ENCODE data around the gene CHSY1.

The CHSY1 gene

DNA sequence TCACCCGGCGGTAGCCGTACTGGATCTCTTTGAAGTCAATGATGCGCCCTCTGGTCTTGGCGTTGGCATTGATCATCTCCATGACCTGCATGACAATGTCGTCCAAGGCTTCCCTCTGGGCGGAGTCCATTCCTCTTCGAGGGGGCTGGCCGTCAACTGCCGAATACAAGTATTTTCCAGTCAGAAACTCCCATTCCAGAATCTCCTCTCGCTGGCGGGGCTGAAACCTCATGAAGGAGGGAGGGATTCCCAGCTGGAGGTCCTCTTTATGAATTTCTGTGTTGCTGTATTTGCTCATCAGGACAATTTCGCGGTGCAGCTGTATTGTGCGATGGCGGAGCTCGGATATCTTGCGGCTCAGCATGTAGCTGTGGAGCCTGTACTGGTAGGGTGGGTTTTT lies 73.4 kb downstream of the CHSY1 start:
- Histone ChIP-seq H3K36me3 (ENCODE audit: insufficient read depth, low read length) (peaks cover 73% of the 10 kb centered on the region), H3K4me2 (ENCODE audit: low read depth, low read length, poor library complexity, severe bottlenecking) (no peak overlapping the region), H2AFZ (ENCODE audit: low read length) (no peak overlapping the region), H3K4me3 (ENCODE audit: low read length, poor library complexity, severe bottlenecking) (no peak overlapping the region), H3K9me2 (replicated peaks; ENCODE audit: low read depth, low read length) (no peaks in the 10 kb centered on the region), H3K27me3 (ENCODE audit: insufficient read depth, low read length, poor library complexity, severe bottlenecking) (no peaks in the 10 kb centered on the region), H3K9ac (ENCODE audit: low read depth, low read length, poor library complexity, severe bottlenecking) (no peak overlapping the region), H3K9me3 (ENCODE audit: insufficient read depth, low read depth, low read length) (no peaks in the 10 kb centered on the region), H3F3A (ENCODE audit: low read depth) (no peaks in the 10 kb centered on the region), H3K79me2 (ENCODE audit: insufficient read depth, low read length) (peaks cover 100% of the 10 kb centered on the region), H3K4me1 (ENCODE audit: insufficient read depth, low read length, poor library complexity, severe bottlenecking) (peaks cover 26% of the 10 kb centered on the region), H4K20me1 (ENCODE audit: insufficient read depth, low read length, poor library complexity, severe bottlenecking) (peaks cover 41% of the 10 kb centered on the region)
- no peak for TF ChIP-seq EZH2phosphoT487 (IDR thresholded peaks at IDR 0.05; ENCODE audit: borderline replicate concordance)
- TF ChIP-seq, protein P1, sequence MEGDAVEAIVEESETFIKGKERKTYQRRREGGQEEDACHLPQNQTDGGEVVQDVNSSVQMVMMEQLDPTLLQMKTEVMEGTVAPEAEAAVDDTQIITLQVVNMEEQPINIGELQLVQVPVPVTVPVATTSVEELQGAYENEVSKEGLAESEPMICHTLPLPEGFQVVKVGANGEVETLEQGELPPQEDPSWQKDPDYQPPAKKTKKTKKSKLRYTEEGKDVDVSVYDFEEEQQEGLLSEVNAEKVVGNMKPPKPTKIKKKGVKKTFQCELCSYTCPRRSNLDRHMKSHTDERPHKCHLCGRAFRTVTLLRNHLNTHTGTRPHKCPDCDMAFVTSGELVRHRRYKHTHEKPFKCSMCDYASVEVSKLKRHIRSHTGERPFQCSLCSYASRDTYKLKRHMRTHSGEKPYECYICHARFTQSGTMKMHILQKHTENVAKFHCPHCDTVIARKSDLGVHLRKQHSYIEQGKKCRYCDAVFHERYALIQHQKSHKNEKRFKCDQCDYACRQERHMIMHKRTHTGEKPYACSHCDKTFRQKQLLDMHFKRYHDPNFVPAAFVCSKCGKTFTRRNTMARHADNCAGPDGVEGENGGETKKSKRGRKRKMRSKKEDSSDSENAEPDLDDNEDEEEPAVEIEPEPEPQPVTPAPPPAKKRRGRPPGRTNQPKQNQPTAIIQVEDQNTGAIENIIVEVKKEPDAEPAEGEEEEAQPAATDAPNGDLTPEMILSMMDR (conservative IDR thresholded peaks at IDR 0.05; ENCODE audit: low read length), result no peak

DNA sequence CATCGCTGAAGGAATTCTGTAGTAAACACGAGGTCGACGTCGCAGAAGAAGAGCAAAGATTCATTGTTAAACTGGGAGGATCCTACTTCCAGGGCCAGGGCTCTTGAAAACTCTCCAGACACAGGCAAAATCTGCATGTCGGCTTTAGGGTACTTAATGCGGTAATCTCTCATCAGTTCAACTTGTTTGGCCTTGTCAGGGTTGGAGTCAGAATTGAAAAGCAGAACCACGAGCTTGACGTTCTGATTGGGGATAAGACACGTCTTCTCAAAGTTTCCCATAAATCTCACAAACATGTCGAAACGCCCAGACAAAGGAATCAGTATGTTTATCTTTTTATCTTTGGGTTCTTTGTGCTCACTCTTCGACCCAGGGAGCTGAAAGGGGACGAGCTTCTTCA lies 74.0 kb downstream of the CHSY1 start:
- Histone ChIP-seq H3K36me3 (ENCODE audit: insufficient read depth, low read length) (peaks cover 74% of the 10 kb centered on the region), H4K20me1 (ENCODE audit: insufficient read depth, low read length, poor library complexity, severe bottlenecking) (peaks cover 37% of the 10 kb centered on the region), H3K9me2 (replicated peaks; ENCODE audit: low read depth, low read length) (no peaks in the 10 kb centered on the region), H3K79me2 (ENCODE audit: insufficient read depth, low read length) (peaks cover 95% of the 10 kb centered on the region), H3K9ac (ENCODE audit: low read depth, low read length, poor library complexity, severe bottlenecking) (no peak overlapping the region), H3K9me3 (ENCODE audit: insufficient read depth, low read depth, low read length) (no peaks in the 10 kb centered on the region), H2AFZ (ENCODE audit: low read length) (no peak overlapping the region), H3K27me3 (ENCODE audit: insufficient read depth, low read length, poor library complexity, severe bottlenecking) (no peaks in the 10 kb centered on the region), H3K4me1 (ENCODE audit: insufficient read depth, low read length, poor library complexity, severe bottlenecking) (peaks cover 32% of the 10 kb centered on the region), H3F3A (ENCODE audit: low read depth) (no peaks in the 10 kb centered on the region), H3K4me2 (ENCODE audit: low read depth, low read length, poor library complexity, severe bottlenecking) (no peak overlapping the region), H3K4me3 (ENCODE audit: low read length, poor library complexity, severe bottlenecking) (no peak overlapping the region)
- TF ChIP-seq EZH2phosphoT487 (IDR thresholded peaks at IDR 0.05; ENCODE audit: borderline replicate concordance), result no peak
- TF ChIP-seq, protein P1 (conservative IDR thresholded peaks at IDR 0.05; ENCODE audit: low read length), result no peak

DNA sequence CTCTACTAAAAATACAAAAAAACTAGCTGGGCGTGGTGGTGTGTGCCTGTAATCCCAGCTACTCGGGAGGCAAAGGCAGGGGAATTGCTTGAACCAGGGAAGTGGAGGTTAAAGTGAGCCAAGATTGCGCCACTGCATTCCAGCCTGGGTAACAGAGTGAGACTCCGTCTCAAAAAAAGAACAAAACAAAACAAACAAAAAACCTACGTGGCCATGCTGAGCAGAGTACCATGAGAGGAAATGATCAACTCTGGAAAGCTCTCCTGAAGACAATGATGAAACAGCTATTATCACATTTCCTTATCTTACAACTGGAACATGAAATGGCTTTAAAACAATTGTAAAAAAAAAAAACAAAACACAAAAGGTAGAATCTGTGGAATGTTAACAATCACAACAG lies 75.2 kb downstream of the CHSY1 start:
- H3K4me2 ChIP-seq (ENCODE audit: low read depth, low read length, poor library complexity, severe bottlenecking), result no peak overlapping the region
- H4K20me1 ChIP-seq (ENCODE audit: insufficient read depth, low read length, poor library complexity, severe bottlenecking), result peaks cover 25% of the 10 kb centered on the region
- H3K27me3 ChIP-seq (ENCODE audit: insufficient read depth, low read length, poor library complexity, severe bottlenecking), result no peaks in the 10 kb centered on the region
- no peak overlapping the region for H2AFZ ChIP-seq (ENCODE audit: low read length)
- no peaks in the 10 kb centered on the region for H3K9me2 ChIP-seq (replicated peaks; ENCODE audit: low read depth, low read length)
- H3K4me1 ChIP-seq (ENCODE audit: insufficient read depth, low read length, poor library complexity, severe bottlenecking), result peaks cover 41% of the 10 kb centered on the region
- no peaks in the 10 kb centered on the region for H3K9me3 ChIP-seq (ENCODE audit: insufficient read depth, low read depth, low read length)
- no peak overlapping the region for H3K4me3 ChIP-seq (ENCODE audit: low read length, poor library complexity, severe bottlenecking)
- H3K36me3 ChIP-seq (ENCODE audit: insufficient read depth, low read length), result peaks cover 74% of the 10 kb centered on the region
- no peak overlapping the region for H3K9ac ChIP-seq (ENCODE audit: low read depth, low read length, poor library complexity, severe bottlenecking)
- H3F3A ChIP-seq (ENCODE audit: low read depth), result no peaks in the 10 kb centered on the region; the same call in 1 of the 2 replicates
- peaks cover 82% of the 10 kb centered on the region for H3K79me2 ChIP-seq (ENCODE audit: insufficient read depth, low read length)
- no peak for TF ChIP-seq EZH2phosphoT487 (IDR thresholded peaks at IDR 0.05; ENCODE audit: borderline replicate concordance)
- TF ChIP-seq, protein P1 (conservative IDR thresholded peaks at IDR 0.05; ENCODE audit: low read length), result no peak
